C4-2B (cell line): ENCODE measurements around the gene D2HGDH.
A peak's percentile ranks its signal among the peaks of the same experiment; 100 is the strongest.
"Not testable (repeated sequence)": the region's sequence is repeated elsewhere in the genome, so short reads cannot be mapped to it uniquely, and the experiment has no call there.

ENCODE experiments used
- CTCF ChIP-seq: fragments of 450-650 bp; conservative IDR thresholded peaks from 2 replicates; pipeline ENCODE4 v1.5.1; 2017; ENCODE audit warnings: mild to moderate bottlenecking
- ZFX ChIP-seq: fragments of 450-650 bp; IDR thresholded peaks from 2 replicates; pipeline ENCODE4 v1.6.1; 2017

DNA sequence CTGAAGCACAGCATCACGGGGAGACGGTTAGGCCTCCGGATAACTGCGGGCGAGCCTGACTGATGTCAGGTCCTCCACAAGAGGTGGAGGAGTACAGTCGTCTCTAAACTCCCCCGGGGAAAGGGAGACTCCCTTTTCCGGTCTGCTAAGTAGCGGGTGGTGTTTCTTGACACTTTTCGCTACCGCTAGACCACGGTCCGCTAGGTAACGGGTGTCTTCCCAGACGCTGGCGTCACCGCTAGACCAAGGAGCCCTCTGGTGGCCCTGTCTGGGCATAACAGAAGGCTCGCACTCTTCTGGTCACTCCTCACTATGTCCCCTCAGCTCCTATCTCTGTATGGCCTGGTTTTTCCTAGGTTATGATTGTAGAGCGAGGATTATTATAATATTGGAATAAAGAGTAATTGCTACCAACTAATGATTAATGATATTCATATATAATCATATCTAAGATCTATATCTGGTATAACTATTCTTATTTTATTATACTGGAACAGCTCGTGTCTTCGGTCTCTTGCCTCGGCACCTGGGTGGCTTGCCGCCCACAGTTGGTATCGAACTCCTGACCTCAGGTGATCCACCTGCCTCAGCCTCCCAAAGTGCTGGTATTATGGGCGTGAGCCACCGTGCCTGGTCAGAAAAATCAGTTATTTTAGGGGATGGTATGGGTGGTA is 1.8 kb upstream of the D2HGDH start:
- TF ChIP-seq CTCF, result peak; percentile 82
- TF ChIP-seq ZFX, result not testable (repeated sequence)
